T-cell (primary cell): Measurements from ENCODE around the gene ARHGAP45. TPM values are rescaled to one million over a fixed set of nuclear protein-coding genes. Genes with fewer than 3 reads are reported as not detected.

ENCODE experiments used
- ATAC-seq, 4 experiments: fragments of 200-7000 bp in 3 of 4; fragments of 150-1000 bp in 1 of 4; cut with Tn5 transposase; replicated peaks in 1 of 4; 1 replicate in 3 of 4; 2 replicates in 1 of 4; pipeline ENCODE4 v1.10.0; 2021; ENCODE audit warnings: moderate library complexity in 3 of 4, mild to moderate bottlenecking in 2 of 4, moderate number of reproducible peaks in 1 of 4
- CTCF ChIA-PET, 2 donors: fragments of 300-600 bp; sonication (Branson Sonifier 250); formaldehyde crosslinking; loops; one replicate each; lab custom pipeline; 2022; ENCODE audit warnings: antibody characterized with exemption in 2 of 2; lab: Charles Lee
- POLR2A ChIA-PET, 2 donors: fragments of 300-600 bp; sonication (Branson Sonifier 250); formaldehyde crosslinking; loops; one replicate each; lab custom pipeline; 2022; ENCODE audit warnings: antibody characterized with exemption in 2 of 2; lab: Charles Lee
- DNase-seq, 35 experiments: peaks; one replicate each; pipeline versions ENCODE4 v3.0.0 to v3.0.0-alpha.2; 2013 to 2023
- H3K27ac ChIP-seq: one replicate; pipeline ENCODE4 v1.5.1; 2013; ENCODE audit warnings: low read length
- H3K27me3 ChIP-seq, 2 experiments: replicated peaks in 1 of 2; 1 replicate in 1 of 2; 2 replicates in 1 of 2; pipeline versions ENCODE4 v1.6.1 to v1.7.0; 2013; ENCODE audit warnings: low read length in 1 of 2, mixed read lengths in 1 of 2; ENCODE audit not compliant: control insufficient read depth in 2 of 2, insufficient read depth in 2 of 2; ENCODE audit errors: extremely low read depth in 1 of 2
- H3K36me3 ChIP-seq, 2 donors: 1 replicate in 1 of 2; 2 replicates in 1 of 2; pipeline versions ENCODE4 v1.6.1 to v1.7.0; 2013; ENCODE audit warnings: low read length in 1 of 2; ENCODE audit not compliant: control insufficient read depth in 2 of 2, insufficient read depth in 1 of 2; ENCODE audit errors: extremely low read depth in 1 of 2
- H3K4me1 ChIP-seq, 2 experiments: 1 replicate in 1 of 2; 2 replicates in 1 of 2; pipeline versions ENCODE4 v1.6.1 to v1.7.0; 2013; ENCODE audit warnings: low read length in 2 of 2, mixed read lengths in 1 of 2; ENCODE audit not compliant: insufficient read depth in 2 of 2, control insufficient read depth in 1 of 2; ENCODE audit errors: extremely low read depth in 1 of 2
- H3K4me3 ChIP-seq, 2 donors: 1 replicate in 1 of 2; 2 replicates in 1 of 2; pipeline versions ENCODE4 v1.5.1 to v1.7.0; 2013; ENCODE audit warnings: mild to moderate bottlenecking in 2 of 2, low read length in 1 of 2, moderate library complexity in 1 of 2; ENCODE audit not compliant: control insufficient read depth in 1 of 2; ENCODE audit errors: extremely low read depth in 1 of 2
- H3K9me3 ChIP-seq: 2 replicates; pipeline ENCODE4 v1.7.0; 2013
- H3K27ac Mint-ChIP-seq, 2 donors: one replicate each; pipeline ENCODE4 v1.8.0; 2020 to 2021; ENCODE audit warnings: mild to moderate bottlenecking in 2 of 2, mixed read lengths in 2 of 2
- H3K27me3 Mint-ChIP-seq, 2 donors: one replicate each; pipeline ENCODE4 v1.8.0; 2021 to 2022; ENCODE audit warnings: mixed read lengths in 2 of 2
- H3K36me3 Mint-ChIP-seq: one replicate; pipeline ENCODE4 v1.8.0; 2021; ENCODE audit warnings: mixed read lengths
- H3K4me1 Mint-ChIP-seq, 3 donors: one replicate each; pipeline ENCODE4 v1.8.0; 2020 to 2022; ENCODE audit warnings: mixed read lengths in 3 of 3, mild to moderate bottlenecking in 1 of 3
- H3K4me3 Mint-ChIP-seq, 3 donors: one replicate each; pipeline ENCODE4 v1.8.0; 2020 to 2022; ENCODE audit warnings: mild to moderate bottlenecking in 3 of 3, mixed read lengths in 3 of 3, moderate library complexity in 3 of 3
- H3K9me3 Mint-ChIP-seq, 3 donors: one replicate each; pipeline ENCODE4 v1.8.0; 2020 to 2022; ENCODE audit warnings: mixed read lengths in 3 of 3
- WGBS: methylation state at CpG from one replicate; pipeline ENCODE4 v1.1.5; 2013; ENCODE audit warnings: missing lambda C conversion rate; ENCODE audit not compliant: insufficient coverage; 5-methylcytosine and 5-hydroxymethylcytosine counted together
- total RNA-seq, 35 experiments: library from RNA in 6 of 35; stranded (reverse) in 6 of 35; fragments of 120-200 nt in 1 of 35; gene quantifications; one replicate each; pipeline versions ENCODE4 v1.2.1 to v1.2.4 and lab custom pipeline; 2013 to 2026

The ARHGAP45 gene
- total RNA-seq, 5 donors from 2014 or later (not counting 1 experiment from before 2014, with no cell fraction given), result 729 to 1,130 (median 1,073) TPM

- H3K9me3 ChIP-seq, result no peaks in the 10 kb centered on the region
- H3K36me3 Mint-ChIP-seq, result peaks cover 7% of the 10 kb centered on the region
- CTCF ChIA-PET, result interaction anchor here (0.6 kb wide), 2 partner anchors 13 to 1573 kb away, joined by 3 to 4 read pairs; partner anchors contain the start of gene ABCA7 (in 1 of the 2)
- peak in 1 of 4 experiments; percentile 8 for ATAC-seq
- WGBS, result 0% methylated on average over 5 of the region's 36 CpGs
- peaks cover 16 to 57% of the 10 kb centered on the region in 2 experiments for H3K4me1 ChIP-seq
- H3K4me3 ChIP-seq, result peak overlapping the region; percentile 98 to 100
- H3K27ac Mint-ChIP-seq, result peak overlapping the region; percentile 92 to 96
- peak overlapping the region; percentile 95 to 97 (median 96) for H3K4me3 Mint-ChIP-seq
- H3K27me3 ChIP-seq, result no peaks in the 10 kb centered on the region
- H3K9me3 Mint-ChIP-seq, result no peaks in the 10 kb centered on the region
- H3K36me3 ChIP-seq, result peaks cover 0 to 20% of the 10 kb centered on the region in 2 donors
- peaks cover 18 to 33% (median 19%) of the 10 kb centered on the region in 3 donors for H3K4me1 Mint-ChIP-seq
- no peaks in the 10 kb centered on the region for H3K27me3 Mint-ChIP-seq
- POLR2A ChIA-PET, result interaction anchor here (0.6 to 0.8 kb wide), 3 partner anchors 13 to 87 kb away, joined by 3 to 10 read pairs (median 3); partner anchors contain the start of gene ABCA7 (in 1 of the 2)
- H3K27ac ChIP-seq, result peak overlapping the region; percentile 67
- DNase-seq, result peak in 9 of 35 experiments; percentile 28 to 59 (median 37)
Measured at GRCh38 chr19:1026783-1027649, 40.0 kb upstream of the ARHGAP45 start.

GRCh38 chr19:1027650-1028061, 39.3 kb upstream of the ARHGAP45 start:
- WGBS, result 0% methylated on average over 7 of the region's 16 CpGs

GRCh38 chr19:1028062-1028926, 38.7 kb upstream of the ARHGAP45 start:
- WGBS, result under 1% methylated on average over 25 of the region's 58 CpGs
- DNase-seq, result peak in 34 of 35 experiments; percentile 41 to 78 (median 62)
- Histone ChIP-seq H3K9me3 (no peaks in the 10 kb centered on the region), H3K4me1 (peaks cover 20 to 63% of the 10 kb centered on the region in 2 experiments), H3K36me3 (peaks cover 6 to 32% of the 10 kb centered on the region in 2 donors), H3K4me3 (peak overlapping the region; percentile 98 to 100), H3K27me3 (no peaks in the 10 kb centered on the region), H3K27ac (peak overlapping the region; percentile 72)
- no peaks in the 10 kb centered on the region for H3K27me3 Mint-ChIP-seq
- H3K36me3 Mint-ChIP-seq, result peaks cover 13% of the 10 kb centered on the region
- ATAC-seq, result peak; percentile 25 to 63 (median 56)
- H3K4me1 Mint-ChIP-seq, result peaks cover 31 to 42% (median 31%) of the 10 kb centered on the region in 3 donors
- peak overlapping the region; percentile 95 to 97 (median 96) for H3K4me3 Mint-ChIP-seq
- H3K27ac Mint-ChIP-seq, result peak overlapping the region; percentile 89 to 93
- ChIA-PET CTCF (interaction anchor here in 1 of 2 donors (0.6 kb wide), 1 partner anchor 213 kb away, joined by 4 read pairs; the partner anchor contains the start of gene ATP5F1D), POLR2A (interaction anchor here (0.6 to 1.2 kb wide), 6 partner anchors 8 to 85 kb away, joined by 3 to 10 read pairs (median 3); partner anchors contain the start of gene ABCA7 (in 1 of the 2))
- H3K9me3 Mint-ChIP-seq, result no peaks in the 10 kb centered on the region

More at GRCh38 chr19:1027650-1028061, 39.3 kb upstream of the ARHGAP45 start:
- H3K9me3 Mint-ChIP-seq, result no peaks in the 10 kb centered on the region
- ChIA-PET POLR2A (interaction anchor here (0.6 to 0.8 kb wide), 3 partner anchors 12 to 86 kb away, joined by 3 to 10 read pairs (median 3); partner anchors contain the start of gene ABCA7 (in 1 of the 2)), CTCF (interaction anchor here (0.6 kb wide), 2 partner anchors 214 to 1572 kb away, joined by 3 to 4 read pairs; partner anchors contain the start of gene ATP5F1D (in 1 of the 2))
- DNase-seq (peak in 4 of 35 experiments; percentile 24 to 48 (median 30)), ATAC-seq (peak in 3 of 4 experiments; percentile 21 to 22 (median 22))
- peak overlapping the region; percentile 95 to 97 (median 96) for H3K4me3 Mint-ChIP-seq
- Histone ChIP-seq H3K27me3 (no peaks in the 10 kb centered on the region), H3K9me3 (no peaks in the 10 kb centered on the region), H3K36me3 (peaks cover 6 to 26% of the 10 kb centered on the region in 2 donors), H3K4me3 (peak overlapping the region; percentile 98 to 100), H3K27ac (peak overlapping the region; percentile 67), H3K4me1 (peaks cover 20 to 57% of the 10 kb centered on the region in 2 experiments)
- peaks cover 13% of the 10 kb centered on the region for H3K36me3 Mint-ChIP-seq
- peaks cover 25 to 38% (median 25%) of the 10 kb centered on the region in 3 donors for H3K4me1 Mint-ChIP-seq
- H3K27ac Mint-ChIP-seq, result peak overlapping the region; percentile 89 to 96
- no peaks in the 10 kb centered on the region for H3K27me3 Mint-ChIP-seq

GRCh38 chr19:1032264-1032867, 34.6 kb upstream of the ARHGAP45 start:
- CTCF ChIA-PET, result no interaction called here
- POLR2A ChIA-PET, result interaction anchor here (0.5 to 0.6 kb wide), 2 partner anchors 29 to 55 kb away, joined by 3 to 9 read pairs; no protein-coding TSS in a partner anchor
- peaks cover 16% of the 10 kb centered on the region for H3K36me3 Mint-ChIP-seq

GRCh38 chr19:1035998-1036621, 30.9 kb upstream of the ARHGAP45 start:
- Histone ChIP-seq H3K4me1 (peaks cover 27 to 82% of the 10 kb centered on the region in 2 experiments), H3K27me3 (no peaks in the 10 kb centered on the region), H3K36me3 (peaks cover 11 to 50% of the 10 kb centered on the region in 2 donors), H3K9me3 (no peaks in the 10 kb centered on the region), H3K27ac (no peak overlapping the region), H3K4me3 (no peak overlapping the region)
- DNase-seq (peak in 4 of 35 experiments; percentile 21 to 48 (median 35)), ATAC-seq (no peak)
- Mint-ChIP-seq H3K27me3 (no peaks in the 10 kb centered on the region), H3K9me3 (no peaks in the 10 kb centered on the region), H3K4me3 (peak overlapping the region in 1 of 3 donors; percentile 56), H3K4me1 (peaks cover 56 to 75% (median 59%) of the 10 kb centered on the region in 3 donors), H3K27ac (peak overlapping the region; percentile 28 to 45), H3K36me3 (peaks cover 19% of the 10 kb centered on the region)
- WGBS, result 92% methylated on average over 25 of the region's 29 CpGs
- POLR2A ChIA-PET, result interaction anchor here in 1 of 2 donors (0.6 kb wide), 1 partner anchor 25 kb away, joined by 4 read pairs; no protein-coding TSS in a partner anchor
- CTCF ChIA-PET, result no interaction called here

More at GRCh38 chr19:1032264-1032867, 34.6 kb upstream of the ARHGAP45 start:
- peaks cover 23 to 75% of the 10 kb centered on the region in 2 experiments for H3K4me1 ChIP-seq
- no peak overlapping the region for H3K4me3 ChIP-seq
- no peak for DNase-seq
- Mint-ChIP-seq H3K27ac (peak overlapping the region; percentile 36 to 89), H3K27me3 (no peaks in the 10 kb centered on the region), H3K4me1 (peaks cover 46 to 57% (median 49%) of the 10 kb centered on the region in 3 donors), H3K9me3 (no peaks in the 10 kb centered on the region), H3K4me3 (peak overlapping the region in 1 of 3 donors; percentile 67)
- no peaks in the 10 kb centered on the region for H3K9me3 ChIP-seq
- no peaks in the 10 kb centered on the region for H3K27me3 ChIP-seq
- ATAC-seq, result no peak
- 85% methylated on average over 14 of the region's 20 CpGs for WGBS
- peak overlapping the region; percentile 34 for H3K27ac ChIP-seq
- peaks cover 11 to 53% of the 10 kb centered on the region in 2 donors for H3K36me3 ChIP-seq
